H9 (cell line): ENCODE measurements around the gene PLD1. TPM values are rescaled to one million over a fixed set of nuclear protein-coding genes. Genes with fewer than 3 reads are reported as not detected.

Source experiments
- DNase-seq: peaks from one replicate; pipeline ENCODE4 v3.0.0-alpha.2; 2017
- H2AFZ ChIP-seq: one replicate; pipeline ENCODE4 v1.6.1; 2013; ENCODE audit warnings: mild to moderate bottlenecking, low read length, control low read depth, moderate library complexity
- H2AK5ac ChIP-seq: 2 replicates; pipeline ENCODE4 v1.6.1; 2013; ENCODE audit warnings: low read length, control low read depth, mixed read lengths; ENCODE audit not compliant: insufficient read length
- H2BK120ac ChIP-seq: one replicate; pipeline ENCODE4 v1.6.1; 2013; ENCODE audit warnings: low read depth, mild to moderate bottlenecking, low read length, control low read depth, inconsistent platforms; ENCODE audit not compliant: poor library complexity, severe bottlenecking
- H2BK12ac ChIP-seq: 2 replicates; pipeline ENCODE4 v1.6.1; 2013; ENCODE audit warnings: low read length, control low read depth, mixed read lengths, low read depth; ENCODE audit not compliant: insufficient read length
- H2BK15ac ChIP-seq: 2 replicates; pipeline ENCODE4 v1.6.1; 2013; ENCODE audit warnings: low read depth, low read length, control low read depth
- H2BK20ac ChIP-seq: one replicate; pipeline ENCODE4 v1.6.1; 2013; ENCODE audit warnings: low read depth, mild to moderate bottlenecking, low read length, control low read depth, inconsistent platforms; ENCODE audit not compliant: poor library complexity, severe bottlenecking
- H2BK5ac ChIP-seq: 2 replicates; pipeline ENCODE4 v1.6.1; 2013; ENCODE audit warnings: low read length, control low read depth, mixed read lengths; ENCODE audit not compliant: insufficient read length
- H3K14ac ChIP-seq: 2 replicates; pipeline ENCODE4 v1.6.1; 2013; ENCODE audit warnings: low read length, control low read depth; ENCODE audit not compliant: insufficient read depth
- H3K18ac ChIP-seq: 2 replicates; pipeline ENCODE4 v1.6.1; 2013; ENCODE audit warnings: low read depth, mild to moderate bottlenecking, mixed read lengths, low read length, control low read depth; ENCODE audit not compliant: insufficient read length
- H3K23ac ChIP-seq: 2 replicates; pipeline ENCODE4 v1.6.1; 2013; ENCODE audit warnings: low read length, control low read depth, mixed read lengths, low read depth; ENCODE audit not compliant: insufficient read length
- H3K23me2 ChIP-seq: 2 replicates; pipeline ENCODE4 v1.6.1; 2013; ENCODE audit warnings: low read depth, mild to moderate bottlenecking, mixed read lengths, low read length, control low read depth; ENCODE audit not compliant: insufficient read length, poor library complexity, severe bottlenecking
- H3K27ac ChIP-seq: 2 replicates; pipeline ENCODE4 v1.5.1; 2013; ENCODE audit warnings: low read length, control low read depth, mixed read lengths, low read depth; ENCODE audit not compliant: insufficient read length
- H3K27me3 ChIP-seq: 2 replicates; pipeline ENCODE4 v1.6.1; 2013; ENCODE audit warnings: low read length, control low read depth, inconsistent platforms; ENCODE audit not compliant: insufficient read depth
- H3K4ac ChIP-seq: 2 replicates; pipeline ENCODE4 v1.6.1; 2013; ENCODE audit warnings: low read depth, mild to moderate bottlenecking, control low read depth, inconsistent platforms, low read length, moderate library complexity
- H3K4me1 ChIP-seq: 2 replicates; pipeline ENCODE4 v1.6.1; 2013; ENCODE audit warnings: low read length, control low read depth, inconsistent platforms; ENCODE audit not compliant: insufficient read depth
- H3K4me2 ChIP-seq: 2 replicates; pipeline ENCODE4 v1.6.1; 2013; ENCODE audit warnings: low read length, control low read depth, mixed read lengths; ENCODE audit not compliant: insufficient read length, insufficient read depth
- H3K56ac ChIP-seq: 2 replicates; pipeline ENCODE4 v1.6.1; 2013; ENCODE audit warnings: low read depth, mild to moderate bottlenecking, mixed read lengths, low read length, control low read depth; ENCODE audit not compliant: insufficient read length
- H3K79me1 ChIP-seq: 2 replicates; pipeline ENCODE4 v1.6.1; 2013; ENCODE audit warnings: low read depth, mild to moderate bottlenecking, moderate library complexity, low read length, control low read depth, inconsistent platforms; ENCODE audit not compliant: insufficient read depth, poor library complexity, severe bottlenecking
- H3K79me2 ChIP-seq: 2 replicates; pipeline ENCODE4 v1.6.1; 2013; ENCODE audit warnings: low read length, control low read depth, inconsistent platforms; ENCODE audit not compliant: insufficient read depth
- H3K9ac ChIP-seq: 2 replicates; pipeline ENCODE4 v1.6.1; 2013; ENCODE audit warnings: low read length, control low read depth, mixed read lengths; ENCODE audit not compliant: insufficient read length; ENCODE audit errors: extremely low read depth
- H3K9me3 ChIP-seq: one replicate; pipeline ENCODE4 v1.6.1; 2013; ENCODE audit warnings: low read depth, low read length, inconsistent platforms; ENCODE audit not compliant: control insufficient read depth
- H3T11ph ChIP-seq: one replicate; pipeline ENCODE4 v1.6.1; 2013; ENCODE audit warnings: mild to moderate bottlenecking, low read length, control low read depth, inconsistent platforms
- H4K20me1 ChIP-seq: one replicate; pipeline ENCODE4 v1.6.1; 2013; ENCODE audit not compliant: control insufficient read depth, insufficient read length, insufficient read depth
- H4K5ac ChIP-seq: 2 replicates; pipeline ENCODE4 v1.6.1; 2013; ENCODE audit warnings: low read depth, mild to moderate bottlenecking, mixed read lengths, low read length, control low read depth; ENCODE audit not compliant: insufficient read length
- H4K8ac ChIP-seq: replicated peaks from 2 replicates; pipeline ENCODE4 v1.6.1; 2013; ENCODE audit warnings: low read length, control low read depth, mixed read lengths, low read depth; ENCODE audit not compliant: insufficient read length
- H4K91ac ChIP-seq: 2 replicates; pipeline ENCODE4 v1.6.1; 2013; ENCODE audit warnings: low read depth, mild to moderate bottlenecking, moderate library complexity, mixed read lengths, low read length, control low read depth; ENCODE audit not compliant: insufficient read length
- H3K27ac Mint-ChIP-seq, 3 experiments: 2 replicates in 2 of 3; 3 replicates in 1 of 3; pipeline ENCODE4 v1.8.0; 2020 to 2021; ENCODE audit warnings: mixed read lengths in 3 of 3, mild to moderate bottlenecking in 1 of 3, moderate library complexity in 1 of 3
- H3K27me3 Mint-ChIP-seq: 2 replicates; pipeline ENCODE4 v1.8.0; 2021; ENCODE audit warnings: low read depth, mild to moderate bottlenecking, moderate library complexity, mixed read lengths
- H3K36me3 Mint-ChIP-seq, 3 experiments: 2 replicates in 2 of 3; 3 replicates in 1 of 3; pipeline ENCODE4 v1.8.0; 2020 to 2021; ENCODE audit warnings: low read depth in 3 of 3, mixed read lengths in 3 of 3; ENCODE audit not compliant: insufficient read depth in 1 of 3
- H3K4me1 Mint-ChIP-seq, 2 experiments: 2 replicates each; pipeline ENCODE4 v1.8.0; 2020; ENCODE audit warnings: mixed read lengths in 2 of 2
- H3K4me3 Mint-ChIP-seq, 2 experiments: 2 replicates in 1 of 2; 3 replicates in 1 of 2; pipeline ENCODE4 v1.8.0; 2020 to 2021; ENCODE audit warnings: mild to moderate bottlenecking in 2 of 2, mixed read lengths in 2 of 2, moderate library complexity in 1 of 2
- H3K9me3 Mint-ChIP-seq, 2 experiments: 2 replicates in 1 of 2; 3 replicates in 1 of 2; pipeline ENCODE4 v1.8.0; 2020; ENCODE audit warnings: mild to moderate bottlenecking in 2 of 2, mixed read lengths in 2 of 2, moderate library complexity in 1 of 2
- CTCF ChIP-seq: fragments of 200-600 bp; sonication (generic); conservative IDR thresholded peaks from 3 replicates; pipeline ENCODE4 v1.8.0; 2021; ENCODE audit warnings: antibody characterized with exemption, mild to moderate bottlenecking
- WGBS: extraction: QIAGEN DNeasy Blood & Tissue Kit; methylation state at CpG from one replicate; pipeline ENCODE4 v1.1.7; 2013; ENCODE audit warnings: missing lambda C conversion rate, low lambda C conversion rate, mixed read lengths; ENCODE audit not compliant: insufficient read length; ENCODE audit errors: extremely low coverage; 5-methylcytosine and 5-hydroxymethylcytosine counted together
- total RNA-seq: library from RNA; stranded (reverse); gene quantifications from 2 replicates; pipeline ENCODE4 v1.2.1, GENCODE V29; 2021

PLD1 gene
- total RNA-seq, 1 experiment from 2014 or later, result 1.8 TPM

- no peak overlapping the region for H3K4me3 Mint-ChIP-seq
- H3K36me3 Mint-ChIP-seq, result no peaks in the 10 kb centered on the region
- Histone ChIP-seq H3K23ac (no peak overlapping the region), H3K56ac (no peak overlapping the region), H2AK5ac (no peak overlapping the region), H4K20me1 (no peaks in the 10 kb centered on the region), H3K18ac (no peak overlapping the region), H3K79me2 (no peaks in the 10 kb centered on the region), H4K8ac (no peak overlapping the region), H2BK15ac (no peak overlapping the region), H3K23me2 (no peaks in the 10 kb centered on the region), H3K9ac (no peak overlapping the region), H4K5ac (no peak overlapping the region), H3K9me3 (no peaks in the 10 kb centered on the region), H3K4me2 (no peak overlapping the region), H3K14ac (no peak overlapping the region), H2BK120ac (no peak overlapping the region), H3T11ph (no peak overlapping the region), H2BK12ac (no peak overlapping the region), H2AFZ (no peak overlapping the region), H3K4ac (no peak overlapping the region), H3K27me3 (no peaks in the 10 kb centered on the region), H3K4me1 (no peaks in the 10 kb centered on the region), H2BK20ac (no peak overlapping the region), H4K91ac (no peak overlapping the region), H3K79me1 (no peaks in the 10 kb centered on the region), H2BK5ac (no peak overlapping the region), H3K27ac (no peak overlapping the region)
- H3K9me3 Mint-ChIP-seq, result no peaks in the 10 kb centered on the region
- WGBS, result no CpG with 5 or more reads among the region's 6 CpGs
- no peak for DNase-seq
- H3K27ac Mint-ChIP-seq, result no peak overlapping the region
- TF ChIP-seq CTCF, result no peak
- H3K4me1 Mint-ChIP-seq, result peaks cover 16 to 17% of the 10 kb centered on the region in 2 experiments
- no peaks in the 10 kb centered on the region for H3K27me3 Mint-ChIP-seq
Observed at GRCh38 chr3:171774521-171774920, 35.8 kb downstream of the PLD1 start.
